Right lobe of liver (tissue), 4 donors: ENCODE measurements around the gene SLC25A26.

Source experiments
- POLR2A ChIP-seq: fragments of 450-650 bp; IDR thresholded peaks from one replicate; pipeline ENCODE4 v1.6.1; 2017; ENCODE audit warnings: antibody characterized with exemption, mild to moderate bottlenecking
- TF ChIP-seq, protein P1 (sequence below), 4 donors: fragments of 200-600 bp in 3 of 4; fragments of 450-650 bp in 1 of 4; IDR thresholded peaks; one replicate each; pipeline versions ENCODE4 v1.5.1 to v1.8.0; 2016 to 2022; ENCODE audit warnings: antibody characterized with exemption in 4 of 4, mild to moderate bottlenecking in 2 of 4
- donor health status: DM: no; HTN: no; CAD: no.
- donor health status: DM: no; HTN: no; CAD: no.
- donor health status: DM: no; HTN: yes; CAD: no.

DNA sequence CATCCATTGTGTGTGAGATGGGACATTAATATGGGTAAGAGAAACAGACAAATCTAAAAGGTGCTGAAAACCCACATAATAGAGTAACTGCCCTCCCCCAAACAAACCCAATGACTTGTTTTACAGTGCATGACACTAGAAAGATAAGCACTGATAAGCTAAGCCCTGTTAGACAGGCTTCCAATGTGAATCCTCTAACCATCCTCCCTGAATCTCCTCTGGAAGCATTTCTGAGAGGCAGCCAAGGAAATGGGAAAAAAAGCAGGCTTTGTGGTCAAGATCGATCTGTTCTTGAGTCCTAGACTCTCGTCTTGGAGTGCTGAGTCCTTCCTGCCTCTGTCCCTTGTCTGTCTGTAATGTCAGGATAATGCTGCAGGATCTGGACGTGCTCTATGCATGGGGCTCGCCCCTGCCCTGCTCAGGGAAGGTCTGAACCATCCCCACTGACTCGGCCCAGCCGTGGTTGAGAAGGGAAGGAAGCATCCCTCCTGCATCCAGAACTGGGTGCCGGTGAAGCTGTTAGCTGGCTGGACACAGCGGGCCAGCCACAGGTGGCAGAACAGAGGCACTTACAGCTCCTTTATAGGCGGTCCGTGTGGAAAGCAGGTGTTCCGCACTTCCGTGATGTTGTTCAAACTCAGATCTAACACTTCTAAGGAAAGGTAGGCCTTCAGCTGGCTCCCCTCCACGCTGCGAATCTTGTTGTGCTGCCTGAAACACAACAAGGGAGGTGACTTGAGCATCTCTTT is 195.9 kb downstream of the SLC25A26 start:
- TF ChIP-seq, protein P1, sequence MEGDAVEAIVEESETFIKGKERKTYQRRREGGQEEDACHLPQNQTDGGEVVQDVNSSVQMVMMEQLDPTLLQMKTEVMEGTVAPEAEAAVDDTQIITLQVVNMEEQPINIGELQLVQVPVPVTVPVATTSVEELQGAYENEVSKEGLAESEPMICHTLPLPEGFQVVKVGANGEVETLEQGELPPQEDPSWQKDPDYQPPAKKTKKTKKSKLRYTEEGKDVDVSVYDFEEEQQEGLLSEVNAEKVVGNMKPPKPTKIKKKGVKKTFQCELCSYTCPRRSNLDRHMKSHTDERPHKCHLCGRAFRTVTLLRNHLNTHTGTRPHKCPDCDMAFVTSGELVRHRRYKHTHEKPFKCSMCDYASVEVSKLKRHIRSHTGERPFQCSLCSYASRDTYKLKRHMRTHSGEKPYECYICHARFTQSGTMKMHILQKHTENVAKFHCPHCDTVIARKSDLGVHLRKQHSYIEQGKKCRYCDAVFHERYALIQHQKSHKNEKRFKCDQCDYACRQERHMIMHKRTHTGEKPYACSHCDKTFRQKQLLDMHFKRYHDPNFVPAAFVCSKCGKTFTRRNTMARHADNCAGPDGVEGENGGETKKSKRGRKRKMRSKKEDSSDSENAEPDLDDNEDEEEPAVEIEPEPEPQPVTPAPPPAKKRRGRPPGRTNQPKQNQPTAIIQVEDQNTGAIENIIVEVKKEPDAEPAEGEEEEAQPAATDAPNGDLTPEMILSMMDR (IDR thresholded peaks at IDR 0.05) = no peak
- TF ChIP-seq POLR2A = no peak
